Activated CD8-positive, alpha-beta memory T cell treated with anti-CD3 and anti-CD28 coated beads, Interleukin-2, amount 50 U/mL, for 1 hour (primary cell): ENCODE results near the gene RTL5.

Experiments used
- DNase-seq: peaks from one replicate; pipeline ENCODE4 v3.0.0-alpha.2; 2020; ENCODE audit errors: extremely low read depth

RTL5 gene

GRCh38 chrX:72129661-72130060 is 2.1 kb downstream of the RTL5 start:
- DNase-seq, result no peak

GRCh38 chrX:72128881-72129280 is 2.8 kb downstream of the RTL5 start:
- DNase-seq, result no peak

- no peak for DNase-seq
Observed at GRCh38 chrX:72128183-72128834, 3.4 kb downstream of the RTL5 start.

- DNase-seq, result no peak
Observed at GRCh38 chrX:72127332-72127731, 4.4 kb downstream of the RTL5 start.

- peak; percentile 52 for DNase-seq
Observed at GRCh38 chrX:72126539-72127140, 5.1 kb downstream of the RTL5 start.

GRCh38 chrX:72126048-72126415 is 5.7 kb downstream of the RTL5 start:
- no peak for DNase-seq

- no peak for DNase-seq
Observed at GRCh38 chrX:72125331-72126047, 6.2 kb downstream of the RTL5 start.

- no peak for DNase-seq
Observed at GRCh38 chrX:72124540-72125201, 7.0 kb downstream of the RTL5 start.

GRCh38 chrX:72123471-72124185 is 8.1 kb downstream of the RTL5 start:
- DNase-seq, result no peak

- DNase-seq, result no peak
Observed at GRCh38 chrX:72122621-72123337, 8.9 kb downstream of the RTL5 start.

GRCh38 chrX:72121383-72121782 is 10.3 kb downstream of the RTL5 start:
- DNase-seq, result no peak

GRCh38 chrX:72120837-72121236 is 10.9 kb downstream of the RTL5 start:
- DNase-seq, result no peak

GRCh38 chrX:72117636-72118210 is 14.0 kb downstream of the RTL5 start:
- no peak for DNase-seq

- no peak for DNase-seq
Observed at GRCh38 chrX:72115380-72115779, 16.3 kb downstream of the RTL5 start.

GRCh38 chrX:72114807-72115206 is 16.9 kb downstream of the RTL5 start:
- no peak for DNase-seq

- DNase-seq, result no peak
Observed at GRCh38 chrX:72114306-72114705, 17.4 kb downstream of the RTL5 start.

- DNase-seq, result no peak
Observed at GRCh38 chrX:72113461-72113860, 18.3 kb downstream of the RTL5 start.

- no peak for DNase-seq
Observed at GRCh38 chrX:72110876-72111708, 20.6 kb downstream of the RTL5 start.

- DNase-seq, result no peak
Observed at GRCh38 chrX:72110051-72110875, 21.5 kb downstream of the RTL5 start.
